IPS-20b (cell line): ENCODE data around the gene ETS1.

Source experiments
- H3K27ac ChIP-seq: one replicate; pipeline ENCODE4 v1.5.1; 2013; ENCODE audit warnings: low read length
- H3K27me3 ChIP-seq: 2 replicates; pipeline ENCODE4 v1.6.1; 2013; ENCODE audit warnings: mild to moderate bottlenecking, low read length, inconsistent platforms; ENCODE audit not compliant: insufficient read depth
- H3K36me3 ChIP-seq: 2 replicates; pipeline ENCODE4 v1.6.1; 2013; ENCODE audit warnings: low read depth, mild to moderate bottlenecking, inconsistent platforms, low read length, moderate library complexity; ENCODE audit not compliant: insufficient read depth
- H3K4me1 ChIP-seq: 2 replicates; pipeline ENCODE4 v1.6.1; 2013; ENCODE audit warnings: mild to moderate bottlenecking, control low read depth, inconsistent platforms, low read length, moderate library complexity; ENCODE audit not compliant: insufficient read depth
- H3K4me3 ChIP-seq: 2 replicates; pipeline ENCODE4 v1.5.1; 2013; ENCODE audit warnings: mild to moderate bottlenecking, low read length, inconsistent platforms
- H3K9ac ChIP-seq: 2 replicates; pipeline ENCODE4 v1.6.1; 2013; ENCODE audit warnings: low read depth, mild to moderate bottlenecking, inconsistent platforms, low read length, moderate library complexity
- H3K9me3 ChIP-seq: 2 replicates; pipeline ENCODE4 v1.6.1; 2013; ENCODE audit warnings: mild to moderate bottlenecking, low read depth, low read length, inconsistent platforms; ENCODE audit not compliant: insufficient read depth

The ETS1 gene

DNA sequence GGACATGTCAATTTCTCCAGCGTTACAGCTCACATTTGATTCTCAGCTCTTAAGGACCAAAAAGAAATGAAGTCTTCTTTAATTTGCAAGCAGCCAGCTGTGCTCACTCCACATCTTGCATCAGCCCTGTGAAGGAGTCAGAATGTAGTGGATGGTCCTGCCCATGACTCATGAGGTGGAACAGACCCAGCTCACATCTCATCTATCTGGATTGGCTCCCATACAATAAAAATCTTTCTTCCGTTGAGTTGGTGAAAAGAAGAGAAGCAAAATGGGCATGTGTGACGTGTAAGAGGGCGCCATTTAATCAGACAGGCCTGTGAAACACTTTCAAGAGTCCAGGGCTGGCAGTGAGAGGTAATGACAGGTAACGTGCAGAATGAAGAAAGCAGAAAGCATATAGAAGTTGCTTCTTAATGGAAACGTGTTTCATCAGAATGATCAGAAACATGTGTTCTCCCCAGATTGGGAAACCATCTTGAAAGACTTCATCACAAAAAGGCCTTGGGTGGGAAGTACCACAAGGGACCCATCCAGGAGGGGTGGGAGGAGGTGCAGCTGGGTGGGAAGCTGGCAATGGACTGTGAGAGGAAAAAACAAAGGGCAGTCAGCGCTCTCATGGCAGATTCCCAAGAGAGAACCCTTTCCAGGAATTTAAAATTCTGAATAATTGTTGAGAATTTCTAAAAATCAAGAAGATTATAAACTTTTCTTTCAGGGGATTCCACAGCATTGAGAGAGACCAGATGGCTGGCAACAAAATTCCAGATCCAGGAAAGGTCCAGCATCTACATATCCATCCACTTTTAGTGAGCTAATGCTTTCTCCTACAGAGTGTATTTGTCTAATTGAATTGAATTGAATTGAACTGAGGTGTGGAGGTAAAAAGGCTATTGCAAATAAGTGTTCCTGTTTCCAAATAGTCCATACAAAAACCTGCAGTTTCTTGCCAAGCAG is 57.0 kb downstream of the ETS1 start:
- Histone ChIP-seq H3K9me3 (no peaks in the 10 kb centered on the region), H3K36me3 (no peaks in the 10 kb centered on the region), H3K9ac (no peak overlapping the region), H3K27ac (no peak overlapping the region), H3K4me3 (no peak overlapping the region), H3K27me3 (peaks cover 99% of the 10 kb centered on the region), H3K4me1 (peaks cover 38% of the 10 kb centered on the region)

DNA sequence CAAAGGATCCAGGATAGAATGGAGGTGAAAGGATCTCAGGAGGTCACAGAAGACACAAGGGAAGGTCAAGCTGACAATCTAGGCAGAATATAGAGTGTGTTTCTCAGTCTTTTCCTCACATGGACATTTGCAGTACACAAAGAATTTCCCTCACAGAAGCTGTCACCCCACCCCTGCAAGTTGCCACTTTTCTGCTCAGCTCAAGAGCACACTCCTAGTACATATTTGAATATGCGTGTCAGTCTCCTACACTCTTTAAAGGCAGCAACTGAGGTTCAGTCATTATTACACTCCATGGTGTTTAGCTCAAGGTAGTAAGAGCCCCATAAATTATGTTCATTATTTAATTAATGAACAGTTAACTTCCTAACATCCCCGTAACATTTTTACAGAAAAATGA is 59.1 kb downstream of the ETS1 start:
- no peak overlapping the region for H3K4me3 ChIP-seq
- H3K9me3 ChIP-seq = no peaks in the 10 kb centered on the region
- H3K36me3 ChIP-seq = no peaks in the 10 kb centered on the region
- peaks cover 30% of the 10 kb centered on the region for H3K4me1 ChIP-seq
- H3K9ac ChIP-seq = no peak overlapping the region
- H3K27ac ChIP-seq = no peak overlapping the region
- H3K27me3 ChIP-seq = peaks cover 99% of the 10 kb centered on the region

DNA sequence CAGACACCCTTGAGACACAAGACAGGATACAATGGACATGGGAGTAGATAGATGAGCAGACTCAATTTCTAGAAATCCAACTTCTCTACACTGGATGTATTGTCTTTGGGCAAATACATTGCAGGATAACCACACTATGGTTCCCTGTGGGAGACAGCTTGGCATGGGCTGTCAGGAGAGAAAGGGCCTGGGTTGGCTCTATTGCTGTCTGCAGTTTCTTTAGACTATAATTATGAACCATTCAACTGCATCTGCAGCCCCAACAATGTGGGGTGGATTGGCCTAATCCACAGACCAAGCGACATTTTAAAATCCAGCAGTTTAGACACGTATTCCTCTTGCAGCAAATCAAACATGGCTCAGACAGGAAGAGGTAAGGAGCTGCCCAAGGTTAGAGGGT is 60.3 kb downstream of the ETS1 start:
- no peaks in the 10 kb centered on the region for H3K36me3 ChIP-seq
- H3K27ac ChIP-seq = no peak overlapping the region
- peaks cover 95% of the 10 kb centered on the region for H3K27me3 ChIP-seq
- peaks cover 20% of the 10 kb centered on the region for H3K4me1 ChIP-seq
- no peak overlapping the region for H3K4me3 ChIP-seq
- H3K9me3 ChIP-seq = no peaks in the 10 kb centered on the region
- H3K9ac ChIP-seq = no peak overlapping the region

DNA sequence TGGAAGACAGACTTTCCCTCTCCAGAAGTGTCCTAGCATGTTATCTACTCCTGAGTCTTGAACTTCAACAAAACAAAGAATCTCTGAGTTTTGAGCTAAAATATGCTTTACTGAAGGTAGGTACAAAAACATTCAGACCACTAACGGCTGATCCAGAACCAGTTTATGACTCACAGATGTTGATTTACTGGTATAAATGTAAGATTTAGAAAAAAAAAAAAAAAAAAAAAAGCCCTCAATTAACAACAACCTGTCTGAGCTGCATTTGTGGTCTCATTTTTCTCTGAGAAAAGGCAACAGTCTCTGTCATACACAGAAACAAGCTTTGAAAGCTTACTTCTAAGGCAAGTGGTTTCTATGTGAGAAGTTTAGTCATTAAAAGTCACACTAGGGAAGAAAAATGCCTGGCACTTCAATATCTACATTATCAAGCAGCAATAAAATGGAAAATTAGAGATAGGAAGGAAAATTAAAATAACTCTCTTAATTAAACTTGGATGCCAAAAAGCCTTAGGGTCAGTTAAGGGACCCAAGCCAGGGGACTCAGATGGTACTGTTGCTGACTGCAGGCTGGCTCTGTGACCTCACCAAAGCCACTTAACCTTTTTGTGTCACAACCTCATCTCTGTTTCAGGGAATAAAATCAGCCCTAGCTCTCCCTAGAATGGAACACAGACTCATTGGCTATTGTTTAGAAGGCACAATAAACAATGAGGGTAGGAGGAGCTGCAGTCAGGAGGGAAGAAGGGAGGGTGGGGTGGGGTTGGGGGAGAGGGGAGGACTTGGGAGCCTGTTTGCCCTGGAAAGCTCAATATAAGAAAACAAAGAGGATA is 61.7 kb downstream of the ETS1 start:
- no peak overlapping the region for H3K9ac ChIP-seq
- H3K27ac ChIP-seq = no peak overlapping the region
- H3K4me3 ChIP-seq = no peak overlapping the region
- H3K4me1 ChIP-seq = peaks cover 17% of the 10 kb centered on the region; the same call in 1 of the 2 replicates
- no peaks in the 10 kb centered on the region for H3K9me3 ChIP-seq
- no peaks in the 10 kb centered on the region for H3K36me3 ChIP-seq
- peaks cover 95% of the 10 kb centered on the region for H3K27me3 ChIP-seq

DNA sequence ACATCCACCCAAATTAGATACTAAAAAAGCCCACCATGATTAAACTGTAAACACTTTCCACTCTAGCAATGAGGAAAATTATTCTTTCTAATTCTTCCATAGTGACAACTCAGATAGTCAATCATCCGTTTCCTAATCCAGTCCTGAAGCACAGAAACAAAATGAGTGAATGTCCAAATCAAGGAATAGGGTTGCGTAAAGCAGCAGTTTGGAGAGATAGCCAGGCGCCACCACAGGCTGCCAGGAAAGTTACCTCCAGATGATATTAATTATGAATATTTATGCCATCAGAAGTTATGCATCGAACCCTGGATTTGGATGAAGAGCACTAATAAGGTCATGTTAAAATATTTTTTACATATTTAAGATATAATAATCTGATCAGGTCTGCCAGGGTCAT is 63.2 kb downstream of the ETS1 start:
- no peak overlapping the region for H3K9ac ChIP-seq
- H3K4me3 ChIP-seq = no peak overlapping the region
- H3K9me3 ChIP-seq = no peaks in the 10 kb centered on the region
- H3K27me3 ChIP-seq = peaks cover 95% of the 10 kb centered on the region
- H3K36me3 ChIP-seq = no peaks in the 10 kb centered on the region
- H3K4me1 ChIP-seq = peaks cover 17% of the 10 kb centered on the region; the same call in 1 of the 2 replicates
- no peak overlapping the region for H3K27ac ChIP-seq

DNA sequence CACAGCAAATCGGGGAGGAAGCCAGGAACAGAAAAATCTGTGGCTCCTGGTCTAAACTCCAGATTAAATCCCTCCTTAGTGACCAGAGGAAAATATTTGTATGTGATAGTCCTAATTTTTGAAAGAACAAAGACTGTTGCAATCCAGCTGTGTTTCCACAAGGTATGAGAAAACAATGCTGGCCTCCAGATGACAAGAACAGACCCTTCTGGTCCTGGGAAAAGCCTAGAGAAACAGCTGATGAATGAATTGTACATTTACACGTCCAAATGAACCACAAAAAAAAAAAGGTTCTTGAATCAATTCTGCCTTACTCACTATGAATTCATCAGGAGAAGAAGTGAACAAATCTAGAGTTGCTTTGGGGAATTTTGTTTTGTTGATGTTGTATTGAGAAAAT is 63.7 kb downstream of the ETS1 start:
- H3K27me3 ChIP-seq = peaks cover 95% of the 10 kb centered on the region
- H3K4me1 ChIP-seq = peaks cover 17% of the 10 kb centered on the region; the same call in 1 of the 2 replicates
- H3K9ac ChIP-seq = no peak overlapping the region
- no peaks in the 10 kb centered on the region for H3K9me3 ChIP-seq
- H3K27ac ChIP-seq = no peak overlapping the region
- no peak overlapping the region for H3K4me3 ChIP-seq
- H3K36me3 ChIP-seq = no peaks in the 10 kb centered on the region

DNA sequence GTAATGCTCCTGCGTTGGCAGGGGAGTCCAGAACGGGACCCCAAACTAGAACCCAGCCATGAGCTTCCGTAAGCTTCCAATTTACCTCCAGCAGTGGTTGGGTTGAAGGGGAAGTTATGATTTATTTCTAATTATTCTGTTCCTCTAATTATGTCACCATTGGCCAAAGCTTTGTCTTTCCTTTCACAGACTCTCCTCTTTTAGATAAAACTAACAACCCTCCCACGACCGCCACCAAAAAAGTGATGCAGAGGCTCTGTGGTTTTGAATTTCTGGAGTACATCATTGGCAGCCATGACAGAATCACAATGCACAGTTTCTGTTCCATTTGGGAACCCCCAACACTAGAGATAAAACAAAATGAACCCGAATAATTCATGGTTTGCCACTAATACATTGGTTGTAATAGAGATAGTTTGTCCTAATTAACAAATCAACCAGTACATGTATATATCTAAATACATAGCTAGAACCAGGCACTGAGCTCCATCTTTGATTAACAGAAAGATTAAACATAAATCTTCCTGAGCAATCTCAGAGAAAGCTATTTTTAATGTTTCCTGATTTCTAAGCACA is 64.3 kb downstream of the ETS1 start:
- Histone ChIP-seq H3K27me3 (peaks cover 95% of the 10 kb centered on the region), H3K4me1 (peaks cover 15% of the 10 kb centered on the region), H3K4me3 (peak overlapping the region; percentile 77), H3K36me3 (no peaks in the 10 kb centered on the region), H3K27ac (no peak overlapping the region), H3K9ac (peak overlapping the region; percentile 71; the same call in 1 of the 2 replicates), H3K9me3 (no peaks in the 10 kb centered on the region)

DNA sequence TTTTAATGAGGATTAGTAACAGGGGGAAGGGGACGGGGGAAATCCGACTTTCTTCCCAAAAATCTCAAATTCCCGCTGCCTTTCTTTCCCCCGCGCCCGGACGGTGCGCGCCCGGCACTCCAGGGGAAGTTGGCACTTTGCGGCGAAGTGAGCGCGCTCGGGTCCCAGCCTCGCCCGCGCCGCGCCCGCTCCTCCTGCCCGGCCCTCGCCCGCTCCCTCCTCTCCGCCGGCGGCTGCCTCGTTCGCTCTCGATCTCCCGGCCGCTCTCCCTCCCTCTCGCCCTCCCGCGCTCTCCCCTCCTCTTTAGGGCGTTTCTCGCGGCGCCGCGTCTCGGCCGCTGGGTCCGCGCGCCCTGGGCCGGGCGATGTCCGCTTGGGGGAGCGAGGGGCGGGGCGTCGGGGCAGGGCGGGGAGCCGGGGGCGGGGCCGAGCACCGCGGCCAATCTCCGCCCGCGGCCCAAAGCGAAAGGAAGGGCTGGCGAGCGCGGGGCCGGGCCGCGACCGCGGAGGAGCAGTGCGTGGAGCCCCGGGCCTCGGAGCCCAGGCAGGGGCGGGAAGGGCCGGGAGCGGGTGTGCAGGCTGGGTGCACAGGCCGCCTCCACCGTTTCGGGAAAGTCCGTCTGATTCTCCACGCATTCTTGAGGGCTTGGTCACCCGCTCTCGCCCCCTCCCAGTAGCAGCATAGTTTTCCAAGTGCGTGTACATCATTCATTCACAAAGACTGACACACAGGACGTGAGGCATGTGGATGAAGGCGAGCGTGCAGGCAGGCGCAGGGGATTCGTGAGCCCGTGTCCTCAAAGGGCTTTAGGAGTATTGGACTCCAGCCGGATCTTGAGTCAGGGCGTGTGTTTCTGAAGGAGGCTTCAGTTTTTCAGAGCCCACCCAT is 65.1 kb downstream of the ETS1 start:
- H3K27me3 ChIP-seq = peaks cover 94% of the 10 kb centered on the region
- H3K4me3 ChIP-seq = peak overlapping the region; percentile 77
- no peaks in the 10 kb centered on the region for H3K36me3 ChIP-seq
- no peaks in the 10 kb centered on the region for H3K9me3 ChIP-seq
- peak overlapping the region; percentile 71; the same call in 1 of the 2 replicates for H3K9ac ChIP-seq
- H3K4me1 ChIP-seq = peaks cover 19% of the 10 kb centered on the region
- no peak overlapping the region for H3K27ac ChIP-seq

DNA sequence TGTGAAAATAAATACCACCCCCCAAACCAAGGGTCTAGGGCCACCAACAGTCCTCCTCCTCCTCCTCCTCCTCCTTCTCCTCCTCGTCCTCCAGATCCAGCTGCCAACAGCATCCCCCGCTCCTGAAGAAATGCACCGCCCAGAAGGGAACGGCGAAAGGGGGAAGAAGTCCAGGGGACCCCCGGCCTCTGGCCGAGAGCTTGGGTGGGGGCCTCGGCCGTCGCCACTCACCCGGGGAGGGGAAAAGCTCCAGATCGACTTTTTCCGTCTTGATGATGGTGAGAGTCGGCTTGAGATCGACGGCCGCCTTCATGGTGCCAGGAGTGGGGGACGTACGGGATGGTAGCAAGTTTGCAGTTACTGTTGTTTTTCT is 65.7 kb downstream of the ETS1 start:
- H3K4me3 ChIP-seq = peak overlapping the region; percentile 77
- H3K27ac ChIP-seq = no peak overlapping the region
- H3K9ac ChIP-seq = peak overlapping the region; percentile 58; the same call in 1 of the 2 replicates
- H3K9me3 ChIP-seq = no peaks in the 10 kb centered on the region
- no peaks in the 10 kb centered on the region for H3K36me3 ChIP-seq
- H3K4me1 ChIP-seq = peaks cover 18% of the 10 kb centered on the region
- peaks cover 87% of the 10 kb centered on the region for H3K27me3 ChIP-seq

DNA sequence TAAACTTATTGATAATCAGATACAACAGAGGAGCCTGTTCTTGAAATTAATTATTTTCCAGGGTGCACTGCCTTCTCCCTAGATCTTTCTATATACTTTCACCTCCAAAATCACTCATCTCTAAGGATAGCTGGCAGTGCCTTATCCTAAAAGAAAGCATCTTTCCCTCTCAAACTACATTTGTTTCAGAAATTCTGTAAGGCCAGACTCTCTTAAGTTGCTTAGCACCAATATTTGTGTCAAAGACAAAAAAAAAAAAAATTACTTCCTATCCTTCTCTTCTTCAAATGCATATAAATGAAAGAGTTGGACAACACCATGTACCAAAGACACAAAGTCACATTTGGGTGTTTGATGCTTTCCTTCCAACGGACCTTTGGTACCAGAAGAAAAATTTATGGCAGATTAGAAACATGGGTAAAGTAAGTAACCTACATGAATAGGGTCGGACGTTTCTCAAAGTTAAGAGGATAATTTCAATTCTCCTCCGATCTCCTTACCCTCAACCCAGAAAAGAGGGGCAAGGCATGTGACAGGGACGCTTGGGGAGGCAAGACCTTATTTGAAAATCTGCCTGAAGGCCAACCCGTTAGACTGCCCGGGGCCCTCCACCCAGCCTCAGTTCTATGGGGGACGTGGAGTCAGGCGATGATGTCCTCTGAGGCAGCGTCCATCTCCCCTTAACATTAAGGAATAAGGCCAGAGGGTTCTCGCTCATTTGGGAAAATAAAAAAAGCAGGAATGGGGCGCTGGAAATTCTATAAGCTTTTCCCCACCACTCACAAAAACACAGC is 66.3 kb downstream of the ETS1 start:
- Histone ChIP-seq H3K9me3 (no peaks in the 10 kb centered on the region), H3K9ac (peak overlapping the region; percentile 58; the same call in 1 of the 2 replicates), H3K27me3 (peaks cover 81% of the 10 kb centered on the region), H3K36me3 (no peaks in the 10 kb centered on the region), H3K4me1 (peaks cover 12% of the 10 kb centered on the region), H3K27ac (no peak overlapping the region), H3K4me3 (peak overlapping the region; percentile 77)
